ENCODE data around the gene LIG1. TPM values are rescaled to one million over a fixed set of nuclear protein-coding genes. Genes with fewer than 3 reads are reported as not detected.

LIG1 gene
- polyA plus RNA-seq, 3 donors: 2.5 to 11.3 (median 3.6) TPM

DNA sequence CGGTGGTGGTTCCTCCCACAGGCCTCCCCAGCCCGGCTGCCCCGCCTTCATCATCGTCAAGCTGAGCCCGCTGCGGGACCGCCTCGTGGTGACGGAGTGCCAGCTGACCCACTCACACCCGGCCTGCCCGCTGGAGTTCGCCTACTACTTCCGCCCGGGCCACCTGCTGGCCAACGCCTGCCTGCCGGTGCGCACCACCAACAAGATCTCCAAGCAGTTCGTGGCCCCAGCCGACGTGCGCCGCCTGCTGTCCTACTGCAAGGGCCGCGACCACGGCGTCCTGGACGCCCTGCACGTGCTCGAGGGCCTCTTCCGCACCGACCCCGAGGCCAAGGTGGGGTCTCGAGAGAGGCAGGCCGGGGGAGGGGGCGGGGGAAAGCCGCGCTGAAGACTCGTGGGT is 12.3 kb upstream of the LIG1 start:
- no peaks in the 10 kb centered on the region for H4K20me1 ChIP-seq (ENCODE audit: insufficient read depth, low read length)
- no peak overlapping the region for H3K4me3 Mint-ChIP-seq
- no peaks in the 10 kb centered on the region for H3K79me2 ChIP-seq (ENCODE audit: insufficient read depth, low read length)
- no peak for DNase-seq
- peaks cover 0 to 25% of the 10 kb centered on the region in 2 donors for H3K36me3 ChIP-seq (replicated peaks in 1 of 2; ENCODE audit: control insufficient read depth in 1 of 2, insufficient read depth in 2 of 2, low read length in 2 of 2)
- no peaks in the 10 kb centered on the region for H3K27me3 ChIP-seq (ENCODE audit: control insufficient read depth in 2 of 2, insufficient read depth in 2 of 2, low read length in 2 of 2)
- H3K9me3 ChIP-seq (replicated peaks in 1 of 2; ENCODE audit: control insufficient read depth in 1 of 2, insufficient read depth in 1 of 2, low read length in 2 of 2): peaks cover 8 to 13% of the 10 kb centered on the region in 2 donors
- no peak overlapping the region for H3K9ac ChIP-seq (ENCODE audit: insufficient read depth, low read length, poor library complexity, severe bottlenecking)
- H3K36me3 Mint-ChIP-seq: peaks cover 6 to 28% of the 10 kb centered on the region in 2 donors
- no peak overlapping the region for H3K27ac ChIP-seq (ENCODE audit: low read depth in 1 of 2, low read length in 2 of 2)
- intact Hi-C loops (cut with micrococcal nuclease): no loop called here
- TF ChIP-seq, protein P1, sequence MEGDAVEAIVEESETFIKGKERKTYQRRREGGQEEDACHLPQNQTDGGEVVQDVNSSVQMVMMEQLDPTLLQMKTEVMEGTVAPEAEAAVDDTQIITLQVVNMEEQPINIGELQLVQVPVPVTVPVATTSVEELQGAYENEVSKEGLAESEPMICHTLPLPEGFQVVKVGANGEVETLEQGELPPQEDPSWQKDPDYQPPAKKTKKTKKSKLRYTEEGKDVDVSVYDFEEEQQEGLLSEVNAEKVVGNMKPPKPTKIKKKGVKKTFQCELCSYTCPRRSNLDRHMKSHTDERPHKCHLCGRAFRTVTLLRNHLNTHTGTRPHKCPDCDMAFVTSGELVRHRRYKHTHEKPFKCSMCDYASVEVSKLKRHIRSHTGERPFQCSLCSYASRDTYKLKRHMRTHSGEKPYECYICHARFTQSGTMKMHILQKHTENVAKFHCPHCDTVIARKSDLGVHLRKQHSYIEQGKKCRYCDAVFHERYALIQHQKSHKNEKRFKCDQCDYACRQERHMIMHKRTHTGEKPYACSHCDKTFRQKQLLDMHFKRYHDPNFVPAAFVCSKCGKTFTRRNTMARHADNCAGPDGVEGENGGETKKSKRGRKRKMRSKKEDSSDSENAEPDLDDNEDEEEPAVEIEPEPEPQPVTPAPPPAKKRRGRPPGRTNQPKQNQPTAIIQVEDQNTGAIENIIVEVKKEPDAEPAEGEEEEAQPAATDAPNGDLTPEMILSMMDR (IDR thresholded peaks at IDR 0.05): no peak
- WGBS (ENCODE audit: insufficient coverage): 98% methylated on average over 27 of the region's 38 CpGs
- no peaks in the 10 kb centered on the region for H3K4me1 Mint-ChIP-seq
- no peak overlapping the region for H3K4me3 ChIP-seq (replicated peaks in 1 of 3; ENCODE audit: low read depth in 2 of 3, low read length in 3 of 3)
- no peak overlapping the region for H2AFZ ChIP-seq (ENCODE audit: insufficient read depth, low read depth, low read length, poor library complexity, severe bottlenecking)
- H3K4me1 ChIP-seq (ENCODE audit: control insufficient read depth in 1 of 2, insufficient read depth in 2 of 2, low read length in 2 of 2): no peaks in the 10 kb centered on the region
- peaks cover 8 to 19% (median 12%) of the 10 kb centered on the region in 7 donors for H3K9me3 Mint-ChIP-seq
- no peak overlapping the region for H3K4me2 ChIP-seq (replicated peaks; ENCODE audit: extremely low read depth, low read length, poor library complexity, severe bottlenecking)
- peaks cover 0 to 5% (median 1%) of the 10 kb centered on the region in 3 donors for H3K27me3 Mint-ChIP-seq (ENCODE audit: low read depth in 3 of 3)
- H3K27ac Mint-ChIP-seq: no peak overlapping the region

DNA sequence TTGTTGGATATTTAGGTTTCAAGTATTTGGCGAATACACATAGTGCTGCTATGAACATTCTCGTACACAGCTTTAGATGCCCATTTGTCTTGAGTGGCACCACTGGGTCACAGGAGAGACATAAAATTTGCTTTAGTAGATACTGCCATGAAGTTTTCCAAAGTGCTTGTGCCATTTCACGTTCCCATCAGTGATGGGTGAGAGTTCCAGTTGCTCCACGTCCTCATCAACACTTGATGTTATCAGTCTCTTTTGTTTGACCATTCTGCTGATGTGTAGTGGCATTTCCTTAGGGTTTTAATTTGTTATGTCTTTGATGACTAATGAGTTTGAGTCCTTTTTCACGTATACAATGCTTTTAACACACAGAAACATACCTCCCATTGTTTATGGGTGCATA is 11.4 kb upstream of the LIG1 start:
- H3K4me1 Mint-ChIP-seq: no peaks in the 10 kb centered on the region
- no peaks in the 10 kb centered on the region for H3K4me1 ChIP-seq (ENCODE audit: control insufficient read depth in 1 of 2, insufficient read depth in 2 of 2, low read length in 2 of 2)
- H3K36me3 ChIP-seq (replicated peaks in 1 of 2; ENCODE audit: control insufficient read depth in 1 of 2, insufficient read depth in 2 of 2, low read length in 2 of 2): peaks cover 0 to 25% of the 10 kb centered on the region in 2 donors
- H3K27me3 ChIP-seq (ENCODE audit: control insufficient read depth in 2 of 2, insufficient read depth in 2 of 2, low read length in 2 of 2): no peaks in the 10 kb centered on the region
- H3K9me3 Mint-ChIP-seq: peaks cover 8 to 19% (median 12%) of the 10 kb centered on the region in 7 donors
- no peaks in the 10 kb centered on the region for H3K79me2 ChIP-seq (ENCODE audit: insufficient read depth, low read length)
- intact Hi-C loops (cut with micrococcal nuclease): no loop called here
- peaks cover 0 to 5% (median 1%) of the 10 kb centered on the region in 3 donors for H3K27me3 Mint-ChIP-seq (ENCODE audit: low read depth in 3 of 3)
- H3K4me3 ChIP-seq (replicated peaks in 1 of 3; ENCODE audit: low read depth in 2 of 3, low read length in 3 of 3): no peak overlapping the region
- no peak overlapping the region for H3K4me2 ChIP-seq (replicated peaks; ENCODE audit: extremely low read depth, low read length, poor library complexity, severe bottlenecking)
- H3K27ac Mint-ChIP-seq: no peak overlapping the region
- no peak for DNase-seq
- WGBS (ENCODE audit: insufficient coverage): 96% methylated on average over 3 of the region's 5 CpGs
- H2AFZ ChIP-seq (ENCODE audit: insufficient read depth, low read depth, low read length, poor library complexity, severe bottlenecking): no peak overlapping the region
- H4K20me1 ChIP-seq (ENCODE audit: insufficient read depth, low read length): no peaks in the 10 kb centered on the region
- H3K4me3 Mint-ChIP-seq: no peak overlapping the region
- H3K27ac ChIP-seq (ENCODE audit: low read depth in 1 of 2, low read length in 2 of 2): no peak overlapping the region
- H3K36me3 Mint-ChIP-seq: peaks cover 11 to 26% of the 10 kb centered on the region in 2 donors
- TF ChIP-seq, protein P1 (IDR thresholded peaks at IDR 0.05): no peak
- no peak overlapping the region for H3K9ac ChIP-seq (ENCODE audit: insufficient read depth, low read length, poor library complexity, severe bottlenecking)
- peaks cover 8 to 13% of the 10 kb centered on the region in 2 donors for H3K9me3 ChIP-seq (replicated peaks in 1 of 2; ENCODE audit: control insufficient read depth in 1 of 2, insufficient read depth in 1 of 2, low read length in 2 of 2)
